Measurements from ENCODE around the gene GRHL1. TPM values are rescaled to one million over a fixed set of nuclear protein-coding genes. Genes with fewer than 3 reads are reported as not detected.

GRHL1 gene
- total and polyA plus RNA-seq, 2 donors (not counting 1 experiment from before 2014, with no cell fraction given), result 0.25 to 0.76 TPM

GRCh38 chr2:9983401-9984216 lies 32.1 kb downstream of the GRHL1 start:
- TF ChIP-seq, protein P1, sequence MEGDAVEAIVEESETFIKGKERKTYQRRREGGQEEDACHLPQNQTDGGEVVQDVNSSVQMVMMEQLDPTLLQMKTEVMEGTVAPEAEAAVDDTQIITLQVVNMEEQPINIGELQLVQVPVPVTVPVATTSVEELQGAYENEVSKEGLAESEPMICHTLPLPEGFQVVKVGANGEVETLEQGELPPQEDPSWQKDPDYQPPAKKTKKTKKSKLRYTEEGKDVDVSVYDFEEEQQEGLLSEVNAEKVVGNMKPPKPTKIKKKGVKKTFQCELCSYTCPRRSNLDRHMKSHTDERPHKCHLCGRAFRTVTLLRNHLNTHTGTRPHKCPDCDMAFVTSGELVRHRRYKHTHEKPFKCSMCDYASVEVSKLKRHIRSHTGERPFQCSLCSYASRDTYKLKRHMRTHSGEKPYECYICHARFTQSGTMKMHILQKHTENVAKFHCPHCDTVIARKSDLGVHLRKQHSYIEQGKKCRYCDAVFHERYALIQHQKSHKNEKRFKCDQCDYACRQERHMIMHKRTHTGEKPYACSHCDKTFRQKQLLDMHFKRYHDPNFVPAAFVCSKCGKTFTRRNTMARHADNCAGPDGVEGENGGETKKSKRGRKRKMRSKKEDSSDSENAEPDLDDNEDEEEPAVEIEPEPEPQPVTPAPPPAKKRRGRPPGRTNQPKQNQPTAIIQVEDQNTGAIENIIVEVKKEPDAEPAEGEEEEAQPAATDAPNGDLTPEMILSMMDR (IDR thresholded peaks at IDR 0.05), result no peak
- no peak for TF ChIP-seq EZH2 (IDR thresholded peaks at IDR 0.05; ENCODE audit: borderline replicate concordance, insufficient read depth, low read depth, low read length, poor library complexity, severe bottlenecking)
- 81% methylated on average over 11 of the region's 15 CpGs for WGBS (ENCODE audit: insufficient coverage)
- Mint-ChIP-seq H3K27ac (no peak overlapping the region), H3K4me1 (peaks cover 4% of the 10 kb centered on the region), H3K4me3 (no peak overlapping the region), H3K9me3 (ENCODE audit: insufficient read depth) (no peaks in the 10 kb centered on the region), H3K27me3 (peaks cover 15% of the 10 kb centered on the region)
- ChIA-PET POLR2A (interaction anchor here (1.0 to 1.4 kb wide), 4 partner anchors 59 to 65 kb away, joined by 3 to 6 read pairs (median 4); no protein-coding TSS in a partner anchor), CTCF (interaction anchor here (0.6 to 10.9 kb wide), 42 partner anchors 9 to 464 kb away, joined by 3 to 319 read pairs (median 5); partner anchors contain the start of genes KLF11, ODC1 and TAF1B)
- no peaks in the 10 kb centered on the region for H4K20me1 ChIP-seq (ENCODE audit: control insufficient read depth, insufficient read depth, low read length, poor library complexity, severe bottlenecking)
- H3K4me1 ChIP-seq (ENCODE audit: control insufficient read depth in 2 of 2, insufficient read depth in 2 of 2, low read length in 2 of 2), result peaks cover 5 to 6% of the 10 kb centered on the region in 2 donors
- no peaks in the 10 kb centered on the region for H3K9me3 ChIP-seq (ENCODE audit: control extremely low read depth in 1 of 3, control insufficient read depth in 2 of 3, insufficient read depth in 1 of 3, low read length in 2 of 3)
- no peaks in the 10 kb centered on the region for H3K79me2 ChIP-seq (ENCODE audit: control insufficient read depth, insufficient read depth, low read length)
- peak overlapping the region; percentile 32 for H3K4me2 ChIP-seq (replicated peaks; ENCODE audit: low read depth, low read length, poor library complexity, severe bottlenecking)
- peak overlapping the region; percentile 39 for H2AFZ ChIP-seq (ENCODE audit: insufficient read depth, low read depth, low read length, poor library complexity, severe bottlenecking)
- no peaks in the 10 kb centered on the region for H3K36me3 ChIP-seq (replicated peaks in 1 of 2; ENCODE audit: control extremely low read depth in 1 of 2, control insufficient read depth in 1 of 2, extremely low read depth in 1 of 2, insufficient read depth in 2 of 2, low read length in 1 of 2)
- H3K4me3 ChIP-seq (ENCODE audit: control extremely low read depth in 1 of 5, extremely low read depth in 1 of 5, insufficient read depth in 1 of 5, low read depth in 2 of 5, low read length in 4 of 5), result no peak overlapping the region
- DNase-seq, result no peak
- no peak for ATAC-seq (ENCODE audit: low read depth)
- H3K27ac ChIP-seq (ENCODE audit: low read length in 2 of 2), result no peak overlapping the region
- intact Hi-C loops (cut with micrococcal nuclease), result loop anchor here (1.0 to 5.0 kb wide), 6 partner anchors 33 to 684 kb away; partner anchors contain the start of gene GRHL1
- H3K9ac ChIP-seq (ENCODE audit: low read length), result no peak overlapping the region
- peaks cover 0 to 5% (median 0%) of the 10 kb centered on the region in 4 experiments for H3K27me3 ChIP-seq (replicated peaks in 1 of 4; ENCODE audit: control extremely low read depth in 1 of 4, control insufficient read depth in 3 of 4, insufficient read depth in 4 of 4, low read length in 3 of 4)
